ENCODE results near the gene NAPEPLD.
"Not testable (repeated sequence)": the region's sequence is repeated elsewhere in the genome, so short reads cannot be mapped to it uniquely, and the experiment has no call there.

The NAPEPLD gene

DNA sequence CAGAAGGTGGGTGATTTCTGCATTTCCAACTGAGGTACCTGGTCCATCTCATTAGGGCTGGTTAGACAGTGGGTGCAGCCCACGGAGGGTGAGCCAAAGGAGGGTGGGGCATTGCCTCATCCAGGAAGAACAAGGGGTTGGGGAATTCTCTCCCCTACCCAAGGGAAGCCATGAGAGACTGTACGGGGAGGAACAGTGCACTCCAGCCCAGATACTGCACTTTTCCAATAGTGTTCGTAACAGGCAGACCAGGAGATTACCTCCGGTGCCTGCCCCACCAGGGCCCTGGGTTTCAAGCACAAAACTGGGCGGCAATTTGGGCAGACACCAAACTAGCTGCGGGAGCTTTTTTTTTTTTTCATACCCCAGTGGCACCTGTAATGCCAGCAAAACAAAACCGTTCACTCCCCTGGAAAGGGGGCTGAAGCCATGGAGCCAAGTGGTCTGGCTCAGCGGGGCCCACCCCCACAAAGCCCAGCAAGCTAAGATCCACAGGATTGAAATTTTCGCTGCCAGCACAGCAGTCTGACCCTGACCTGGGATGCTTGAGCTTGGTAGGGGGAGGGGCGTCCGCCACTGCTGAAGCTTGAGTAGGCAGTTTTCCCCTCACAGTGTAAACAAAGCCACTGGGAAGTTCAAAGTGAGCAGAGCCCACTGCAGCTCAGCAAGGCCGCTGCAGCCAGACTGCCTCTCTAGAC lies 42.7 kb downstream of the NAPEPLD start:
- no peak for DNase-seq

DNA sequence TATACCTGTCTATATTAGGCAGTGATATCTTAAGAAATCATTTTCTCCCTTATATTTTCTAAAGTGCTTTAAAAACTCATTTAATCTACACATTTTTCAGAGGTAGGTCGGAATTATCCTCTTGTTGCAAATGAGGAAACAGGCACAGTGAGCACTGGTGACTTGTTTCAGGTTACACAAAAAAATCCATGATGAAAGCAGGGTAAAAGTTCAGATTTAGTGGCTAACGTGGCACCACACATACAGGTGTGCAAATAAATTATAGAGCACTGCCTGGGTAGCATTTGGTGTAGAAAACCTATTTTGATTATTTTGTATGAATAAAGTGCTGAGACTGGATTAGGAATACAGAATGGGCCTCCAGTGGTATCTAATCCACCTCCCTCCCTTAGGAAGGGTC lies 47.4 kb downstream of the NAPEPLD start:
- DNase-seq = no peak

- DNase-seq = no peak
Measured at GRCh38 chr7:103100348-103100747, 48.6 kb downstream of the NAPEPLD start.

- DNase-seq = no peak
Measured at GRCh38 chr7:103097041-103097440, 51.9 kb downstream of the NAPEPLD start.

DNA sequence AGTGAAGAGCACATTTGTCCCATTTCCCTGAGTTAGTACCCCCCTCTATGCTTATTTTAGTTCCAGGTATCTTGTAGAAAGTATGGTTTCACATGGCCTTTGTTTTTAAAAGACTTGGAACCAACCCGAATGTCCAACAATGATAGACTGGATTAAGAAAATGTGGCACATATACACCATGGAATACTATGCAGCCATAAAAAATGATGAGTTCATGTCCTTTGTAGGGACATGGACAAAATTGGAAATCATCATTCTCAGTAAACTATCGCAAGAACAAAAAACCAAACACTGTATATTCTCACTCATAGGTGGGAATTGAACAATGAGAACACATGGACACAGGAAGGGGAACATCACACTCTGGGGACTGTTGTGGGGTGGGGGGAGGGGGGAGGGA lies 53.3 kb downstream of the NAPEPLD start:
- not testable (repeated sequence) for DNase-seq

GRCh38 chr7:103094102-103094501 lies 54.8 kb downstream of the NAPEPLD start:
- DNase-seq = no peak

GRCh38 chr7:103093429-103093828 lies 55.5 kb downstream of the NAPEPLD start:
- no peak for DNase-seq

GRCh38 chr7:103092321-103092720 lies 56.6 kb downstream of the NAPEPLD start:
- DNase-seq = not testable (repeated sequence)

DNA sequence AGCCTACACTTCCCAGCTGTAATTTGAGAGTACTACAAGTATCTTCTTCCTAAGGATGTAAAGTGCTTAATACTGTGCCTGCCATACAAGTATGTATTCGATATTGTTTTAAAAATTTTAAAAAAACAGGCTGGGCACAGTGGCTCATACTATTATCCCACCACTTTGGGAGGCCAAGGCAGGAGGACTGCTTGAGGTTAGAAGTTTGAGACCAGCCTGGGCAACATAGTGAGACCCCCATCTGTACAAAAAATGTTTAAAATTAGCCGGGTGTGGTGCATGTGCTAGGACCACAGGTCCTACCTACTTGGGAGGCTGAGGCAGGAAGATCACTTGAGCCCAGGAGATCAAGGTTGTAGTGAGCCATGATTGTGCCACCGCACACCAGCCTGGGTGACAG lies 65.7 kb downstream of the NAPEPLD start:
- DNase-seq = no peak

GRCh38 chr7:103082497-103082896 lies 66.4 kb downstream of the NAPEPLD start:
- DNase-seq = no peak

DNA sequence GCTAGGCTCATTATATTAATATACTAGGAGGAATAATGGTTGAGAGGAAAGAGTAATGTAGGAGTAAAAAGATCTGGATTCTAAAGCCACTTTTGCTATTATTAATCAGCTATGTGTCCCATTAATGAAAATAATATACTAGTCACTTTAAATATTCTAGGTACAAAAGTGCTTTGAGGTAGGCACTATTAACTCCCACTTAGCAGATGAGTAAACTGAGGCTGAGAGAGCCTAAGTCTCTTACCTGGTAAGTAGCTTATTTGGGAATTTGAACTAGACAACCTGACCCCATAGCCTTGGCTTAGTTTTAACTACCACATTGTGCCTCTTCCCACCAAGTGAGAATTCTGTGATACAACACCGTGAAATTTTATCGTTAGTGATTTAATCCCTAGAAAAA lies 68.0 kb downstream of the NAPEPLD start:
- DNase-seq = no peak

DNA sequence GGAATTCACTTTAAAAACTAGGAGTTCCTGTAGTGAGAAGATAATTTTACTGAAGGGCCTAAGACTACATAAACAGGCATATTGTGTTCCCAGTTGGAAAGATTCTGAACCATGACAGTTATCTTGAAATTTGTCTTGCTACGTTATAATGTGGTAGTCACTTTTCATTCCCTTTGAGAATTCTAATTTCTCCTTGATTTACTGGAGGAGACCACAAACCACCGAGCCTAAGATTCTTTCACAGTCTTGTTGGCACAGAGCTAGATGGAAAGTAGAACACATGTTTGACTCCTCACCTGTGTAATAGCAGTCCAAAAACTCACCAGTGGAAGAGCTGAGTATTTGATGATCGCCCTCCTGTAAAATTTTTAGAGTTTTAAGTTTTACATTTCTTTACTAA lies 69.1 kb downstream of the NAPEPLD start:
- no peak for DNase-seq

DNA sequence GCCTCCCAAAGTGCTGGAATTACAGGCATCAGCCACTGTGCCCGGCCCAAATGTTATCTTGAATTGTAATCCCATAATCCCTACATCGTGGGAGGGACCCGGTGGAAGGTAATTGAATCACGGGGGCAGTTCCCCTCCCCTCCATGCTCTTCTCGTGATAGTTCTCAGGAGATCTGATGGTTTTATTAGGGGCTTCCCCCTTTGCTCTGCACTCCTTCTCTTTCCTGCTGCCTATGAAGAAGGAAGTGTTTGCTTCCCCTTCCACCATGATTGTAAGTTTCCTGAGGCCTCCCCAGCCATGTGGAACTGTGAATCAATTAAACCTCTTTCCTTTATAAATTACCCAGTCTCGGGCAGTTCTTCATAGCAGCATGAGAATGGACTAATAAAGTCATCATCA lies 70.7 kb downstream of the NAPEPLD start:
- peak; percentile 14 for DNase-seq

GRCh38 chr7:103077318-103077717 lies 71.6 kb downstream of the NAPEPLD start:
- no peak for DNase-seq

DNA sequence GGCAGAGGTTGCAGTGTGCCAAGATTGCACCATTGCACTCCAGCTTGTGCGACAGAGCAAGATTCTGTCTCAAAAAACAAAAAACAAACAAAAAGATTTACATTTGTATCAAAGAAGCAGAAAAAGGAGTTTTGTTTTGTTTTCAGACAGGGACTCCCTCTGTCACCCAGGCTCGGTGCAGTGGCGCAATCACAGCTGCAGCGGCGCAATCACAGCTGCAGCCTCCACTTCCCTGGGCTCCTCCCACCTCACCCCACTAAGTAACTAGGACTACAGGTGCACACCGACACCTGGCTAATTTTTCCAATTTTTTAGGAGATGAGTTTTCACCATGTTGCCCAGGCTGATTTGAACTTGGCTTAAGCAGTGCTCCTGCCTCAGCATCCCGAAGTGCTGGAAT lies 72.1 kb downstream of the NAPEPLD start:
- DNase-seq = peak; percentile 56

GRCh38 chr7:103075337-103075918 lies 73.5 kb downstream of the NAPEPLD start:
- peak; percentile 55 for DNase-seq

DNA sequence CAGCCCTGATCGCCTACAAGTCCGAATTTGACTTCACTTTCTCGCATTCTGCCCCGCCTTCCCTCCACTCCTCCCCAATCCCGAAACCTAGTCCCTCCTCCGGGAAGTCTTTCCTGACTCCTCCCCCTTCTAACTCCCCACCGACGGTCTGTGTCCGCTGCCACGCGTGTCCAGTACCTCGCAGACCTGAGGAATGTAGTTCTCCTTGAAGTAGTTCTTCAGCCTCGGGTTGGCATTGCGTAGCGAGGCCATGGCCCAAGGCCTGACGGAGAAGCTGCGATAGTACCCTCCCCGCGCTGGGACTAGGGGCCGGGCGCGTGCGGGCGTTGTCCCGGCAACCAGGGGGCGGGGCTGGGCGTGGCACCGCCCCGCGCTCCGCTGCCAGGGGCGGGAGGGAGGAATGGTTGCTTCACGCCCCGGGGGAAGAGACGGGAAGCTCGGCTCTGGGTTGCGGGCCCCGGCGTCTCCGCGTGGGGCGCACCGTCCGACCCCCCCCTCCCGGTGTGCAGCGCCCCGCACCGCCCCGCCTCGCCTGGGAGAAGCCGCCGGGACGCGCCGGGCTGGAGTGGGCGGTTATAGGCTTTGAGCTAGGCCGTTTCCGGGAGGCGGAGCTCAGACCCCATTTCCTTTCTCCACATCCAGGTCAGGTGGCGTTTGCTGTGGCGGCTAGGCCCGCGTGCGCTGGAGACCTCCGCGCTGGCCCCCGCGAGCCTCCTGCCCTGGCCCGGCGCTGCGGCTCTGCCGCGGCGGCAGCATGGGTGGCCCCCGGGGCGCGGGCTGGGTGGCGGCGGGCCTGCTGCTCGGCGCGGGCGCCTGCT lies 74.2 kb downstream of the NAPEPLD start, which contains the start of the genes ARMC10 and FBXL13:
ARMC10 (plus strand) TSS at position 622 of the 818 bp plus-strand sequence; CDS start at position 755, 133 bp downstream.
FBXL13 (minus strand) TSS at position 278 of the 818 bp plus-strand sequence.
- DNase-seq = peak; percentile 89

DNA sequence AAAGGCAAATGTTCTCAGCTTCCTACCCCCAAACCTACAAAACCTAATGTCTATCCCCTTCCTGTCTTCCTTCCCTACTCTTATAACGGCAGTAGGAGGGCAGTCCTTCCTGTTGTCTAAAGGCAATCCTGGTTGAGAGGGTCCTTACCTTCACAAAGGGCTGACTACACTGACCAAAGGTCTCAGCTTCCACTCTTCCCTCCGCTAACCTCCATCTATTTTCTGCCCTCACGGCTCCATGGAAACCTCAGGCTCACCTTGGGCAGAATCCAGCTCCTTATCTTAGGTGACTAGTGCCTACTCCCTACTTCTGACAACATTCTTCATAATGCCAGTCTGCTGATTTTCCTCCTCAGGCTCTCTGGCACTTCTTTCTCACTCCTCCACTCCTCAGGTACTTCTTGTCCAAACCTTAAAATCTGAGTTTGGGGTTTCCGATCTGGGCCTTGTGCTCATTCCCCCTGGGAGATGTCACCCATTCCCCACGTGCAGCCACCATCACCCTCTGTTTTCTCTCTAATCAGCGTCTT lies 74.8 kb downstream of the NAPEPLD start:
- DNase-seq = no peak

- DNase-seq = no peak
Measured at GRCh38 chr7:103071000-103071399, 77.9 kb downstream of the NAPEPLD start.

GRCh38 chr7:103068414-103069403 lies 80.2 kb downstream of the NAPEPLD start:
- DNase-seq = no peak

DNA sequence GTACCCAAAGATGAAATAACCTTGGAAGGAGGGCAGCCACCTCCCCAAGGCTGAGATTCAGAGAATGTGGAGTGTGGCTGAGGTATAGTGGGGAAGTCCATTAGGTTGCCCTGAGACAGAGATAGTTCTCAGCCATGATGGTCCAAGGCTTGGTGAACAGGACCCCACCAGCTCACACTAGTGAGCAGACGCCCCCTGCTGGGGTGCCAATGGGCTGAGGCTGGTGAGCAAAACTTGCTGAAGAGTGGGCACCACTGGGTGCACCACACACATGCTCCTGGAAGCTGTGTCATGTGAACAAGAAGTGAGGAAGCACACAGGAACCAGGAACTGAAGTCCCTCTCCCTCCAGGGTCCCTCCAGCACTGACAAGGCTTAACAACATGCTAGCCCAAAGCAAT lies 83.2 kb downstream of the NAPEPLD start:
- DNase-seq = peak; percentile 33

DNA sequence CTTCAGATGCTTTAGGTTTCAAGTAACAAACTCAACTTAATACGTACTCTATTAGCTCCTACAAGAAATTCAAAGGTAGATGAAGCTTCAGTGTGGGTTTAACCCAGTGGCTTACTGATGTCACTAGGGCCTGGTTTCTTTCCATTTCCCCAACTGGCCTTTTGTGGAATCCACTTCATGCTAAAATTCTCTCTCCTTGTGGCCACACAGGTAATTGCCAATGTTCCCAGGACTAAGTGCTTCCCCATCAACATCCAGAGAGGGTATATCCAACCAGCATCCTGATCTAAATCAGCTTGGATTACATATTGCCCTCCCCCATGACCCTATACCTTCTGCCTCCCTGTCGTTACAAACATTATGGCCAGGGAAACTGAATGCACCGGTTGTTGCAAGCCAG lies 85.0 kb downstream of the NAPEPLD start:
- no peak for DNase-seq

All from inflammatory macrophage treated with lipopolysaccharide for 4 hours (primary cell).